H1 (cell line): ENCODE results near the gene SULT2B1. TPM values are rescaled to one million over a fixed set of nuclear protein-coding genes. Genes with fewer than 3 reads are reported as not detected.

Experiments used
- CBX5 ChIP-seq: fragments of 300-800, 300-1000 bp; sonication (generic); IDR thresholded peaks from 2 replicates; pipeline ENCODE4 v1.7.1; 2016; ENCODE audit warnings: antibody characterized with exemption, low read length, low read depth
- EP300 ChIP-seq, 2 experiments: IDR thresholded peaks; 1 replicate in 1 of 2; 2 replicates in 1 of 2; pipeline ENCODE4 v1.6.1; 2011 to 2012; ENCODE audit warnings: low read depth in 2 of 2, low read length in 2 of 2, mild to moderate bottlenecking in 2 of 2, borderline replicate concordance in 1 of 2, inconsistent platforms in 1 of 2, moderate library complexity in 1 of 2
- FOSL1 ChIP-seq: IDR thresholded peaks from 2 replicates; pipeline ENCODE4 v1.6.1; 2011; ENCODE audit warnings: mild to moderate bottlenecking, low read depth, low read length, moderate library complexity; ENCODE audit not compliant: insufficient read depth
- HDAC2 ChIP-seq, 2 experiments: fragments of 300-600 bp in 1 of 2; sonication (generic) in 1 of 2; IDR thresholded peaks; 2 replicates each; pipeline ENCODE4 v1.6.1; 2011 to 2012; ENCODE audit warnings: low read depth in 2 of 2, low read length in 2 of 2, mild to moderate bottlenecking in 2 of 2, moderate library complexity in 2 of 2, borderline replicate concordance in 1 of 2, inconsistent platforms in 1 of 2
- KDM4A ChIP-seq: IDR thresholded peaks from one replicate; pipeline ENCODE4 v1.7.1; 2012; ENCODE audit warnings: low read depth, mild to moderate bottlenecking, moderate library complexity, low read length, inconsistent platforms; ENCODE audit not compliant: severe bottlenecking
- NANOG ChIP-seq: IDR thresholded peaks from 2 replicates; pipeline ENCODE4 v1.6.1; 2011; ENCODE audit warnings: low read length, low read depth, mild to moderate bottlenecking, inconsistent platforms; ENCODE audit not compliant: insufficient read depth, poor library complexity, severe bottlenecking
- POLR2A ChIP-seq, 2 experiments: IDR thresholded peaks; 1 replicate in 1 of 2; 2 replicates in 1 of 2; pipeline ENCODE4 v1.6.1; 2011; ENCODE audit warnings: low read depth in 2 of 2, low read length in 2 of 2, mild to moderate bottlenecking in 2 of 2; ENCODE audit errors: control extremely low read depth in 1 of 2
- POLR2AphosphoS5 ChIP-seq: IDR thresholded peaks from 2 replicates; pipeline ENCODE4 v1.6.1; 2011; ENCODE audit warnings: low read depth, low read length
- RNF2 ChIP-seq: fragments of 200-900, 300-1000 bp; sonication (generic); IDR thresholded peaks from 2 replicates; pipeline ENCODE4 v1.7.1; 2016; ENCODE audit warnings: borderline replicate concordance, low read depth, mild to moderate bottlenecking, antibody characterized with exemption, low read length; ENCODE audit not compliant: poor library complexity, severe bottlenecking; ENCODE audit errors: missing control alignments
- SIX5 ChIP-seq: IDR thresholded peaks from 2 replicates; pipeline ENCODE4 v1.6.1; 2011; ENCODE audit warnings: mild to moderate bottlenecking, low read depth, low read length
- SP4 ChIP-seq: IDR thresholded peaks from 2 replicates; pipeline ENCODE4 v1.6.1; 2012; ENCODE audit warnings: low read length, inconsistent platforms
- polyA plus RNA-seq, 7 experiments: library from polyadenylated mRNA; depleted of rRNA in 3 of 7; stranded (reverse) in 5 of 7; unstranded in 2 of 7; fragments of >200 nt in 5 of 7; fragments of 200-250 nt in 2 of 7; gene quantifications; 1 replicate in 5 of 7; 2 replicates in 1 of 7; 4 replicates in 1 of 7; pipeline versions ENCODE4 v1.2.1 to v1.2.3, GENCODE V29; 2011 to 2013; ENCODE audit warnings: missing spikeins in 2 of 7, mixed read lengths in 2 of 7
- total RNA-seq: library from RNA; stranded (reverse); fragmentation: NEBNext Ultra II Directional; extraction: Animal tissue kit (Norgen Biotek cat#: 25700); gene quantifications from 2 replicates; pipeline ENCODE4 v1.2.1, GENCODE V29; 2021
- TF ChIP-seq, protein P1 (sequence below): IDR thresholded peaks from 2 replicates; pipeline ENCODE4 v1.6.1; 2011; ENCODE audit warnings: low read depth, mild to moderate bottlenecking, low read length; ENCODE audit not compliant: insufficient read depth

SULT2B1 gene
- total and polyA plus RNA-seq, 2 of the 8 experiments (the other 6 are each of a cell fraction or from before 2014, with no cell fraction given): 1.5 to 2.6 TPM

DNA sequence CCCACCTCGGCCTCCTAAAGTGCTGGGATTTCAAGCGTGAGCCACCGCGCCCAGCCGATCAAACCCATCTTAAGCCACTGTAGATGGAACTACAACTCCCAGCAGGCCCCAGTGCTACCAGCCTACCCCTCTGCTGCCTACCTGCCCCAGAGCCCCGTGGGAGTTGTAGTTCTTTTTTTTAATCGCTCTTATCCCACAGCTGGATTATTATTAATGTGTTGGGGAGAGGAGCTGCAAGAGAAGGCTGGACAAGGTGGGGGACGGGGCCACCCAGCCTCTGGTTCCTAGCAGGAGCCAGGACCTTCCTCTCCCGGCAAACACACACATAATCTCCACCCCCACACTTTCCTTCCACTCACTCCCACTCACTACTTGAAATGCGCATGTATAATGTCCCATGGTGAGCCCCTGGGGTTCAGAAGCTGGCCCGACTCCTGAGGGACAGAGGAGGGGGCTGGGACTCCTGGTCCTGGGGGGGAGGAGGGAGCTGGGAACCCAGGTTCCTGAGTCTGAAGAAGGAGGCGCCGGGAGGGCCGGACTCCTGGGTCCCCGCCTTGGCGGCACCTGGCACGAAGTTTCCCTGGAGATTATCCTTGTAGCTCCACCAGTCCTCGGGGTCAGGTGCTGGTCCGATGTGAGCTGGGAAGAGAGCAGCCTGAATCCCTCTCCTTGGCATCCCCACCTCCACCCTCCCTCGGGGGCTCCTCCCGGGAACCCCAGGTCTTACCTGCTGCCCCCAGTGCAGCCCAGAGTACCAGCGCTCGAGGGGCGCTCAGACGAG is 93.1 kb downstream of the SULT2B1 start (continued):
- peak in 1 of 2 experiments; percentile 58; a peak in 1 of 4 replicates for TF ChIP-seq HDAC2 (IDR thresholded peaks at IDR 0.05; ENCODE audit: borderline replicate concordance in 1 of 2, low read depth in 2 of 2, low read length in 2 of 2)
- no peak for TF ChIP-seq KDM4A
- no peak for TF ChIP-seq FOSL1
- no peak for TF ChIP-seq POLR2AphosphoS5
- TF ChIP-seq NANOG: peak; percentile 35
- no peak for TF ChIP-seq CBX5
- no peak for TF ChIP-seq POLR2A (IDR thresholded peaks at IDR 0.05; ENCODE audit: control extremely low read depth in 1 of 2, low read depth in 2 of 2, low read length in 2 of 2)
- TF ChIP-seq, protein P1, sequence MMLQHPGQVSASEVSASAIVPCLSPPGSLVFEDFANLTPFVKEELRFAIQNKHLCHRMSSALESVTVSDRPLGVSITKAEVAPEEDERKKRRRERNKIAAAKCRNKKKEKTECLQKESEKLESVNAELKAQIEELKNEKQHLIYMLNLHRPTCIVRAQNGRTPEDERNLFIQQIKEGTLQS: peak; percentile 50; the same call in 1 of the 2 replicates
- no peak for TF ChIP-seq SP4
- no peak for TF ChIP-seq EP300 (IDR thresholded peaks at IDR 0.05; ENCODE audit: borderline replicate concordance in 1 of 2, low read depth in 2 of 2, low read length in 2 of 2)
- TF ChIP-seq SIX5: peak; percentile 98
- TF ChIP-seq RNF2: no peak
